Parathyroid adenoma (tissue), 2 donors: ENCODE data around the gene FMNL2.

ENCODE experiments used
- H2AFZ ChIP-seq: fragments of 300-600 bp; sonication (generic); one replicate; pipeline ENCODE4 v1.7.0; 2017; ENCODE audit warnings: antibody characterized with exemption, mild to moderate bottlenecking
- H3K27ac ChIP-seq: fragments of 300-600 bp; sonication (generic); one replicate; pipeline ENCODE4 v1.7.0; 2017
- H3K27me3 ChIP-seq: fragments of 300-600 bp; sonication (generic); one replicate; pipeline ENCODE4 v1.7.0; 2017; ENCODE audit warnings: low read length; ENCODE audit not compliant: control insufficient read depth, insufficient read depth
- H3K36me3 ChIP-seq: fragments of 300-600 bp; sonication (generic); one replicate; pipeline ENCODE4 v1.7.0; 2017; ENCODE audit warnings: low read length; ENCODE audit not compliant: control insufficient read depth, insufficient read depth
- H3K4me1 ChIP-seq: fragments of 300-600 bp; sonication (generic); one replicate; pipeline ENCODE4 v1.7.0; 2017; ENCODE audit warnings: control low read depth
- H3K4me2 ChIP-seq: fragments of 300-600 bp; sonication (generic); one replicate; pipeline ENCODE4 v1.7.0; 2017; ENCODE audit warnings: low read length
- H3K4me3 ChIP-seq: fragments of 300-600 bp; sonication (generic); one replicate; pipeline ENCODE4 v1.7.0; 2017; ENCODE audit warnings: low read depth, low read length
- H3K79me2 ChIP-seq: fragments of 300-600 bp; sonication (generic); one replicate; pipeline ENCODE4 v1.7.0; 2017; ENCODE audit warnings: control low read depth
- H3K9ac ChIP-seq: fragments of 300-600 bp; sonication (generic); one replicate; pipeline ENCODE4 v1.7.0; 2017; ENCODE audit warnings: mild to moderate bottlenecking
- H3K9me3 ChIP-seq: fragments of 300-600 bp; sonication (generic); one replicate; pipeline ENCODE4 v1.7.0; 2017; ENCODE audit warnings: low read length; ENCODE audit not compliant: control insufficient read depth
- TF ChIP-seq, protein P1 (sequence below): fragments of 300-600 bp; sonication (generic); IDR thresholded peaks from one replicate; pipeline ENCODE4 v1.7.0; 2017; ENCODE audit warnings: antibody characterized with exemption, mild to moderate bottlenecking
- donor health status: primary hyperparathyroidism.

The FMNL2 gene

DNA sequence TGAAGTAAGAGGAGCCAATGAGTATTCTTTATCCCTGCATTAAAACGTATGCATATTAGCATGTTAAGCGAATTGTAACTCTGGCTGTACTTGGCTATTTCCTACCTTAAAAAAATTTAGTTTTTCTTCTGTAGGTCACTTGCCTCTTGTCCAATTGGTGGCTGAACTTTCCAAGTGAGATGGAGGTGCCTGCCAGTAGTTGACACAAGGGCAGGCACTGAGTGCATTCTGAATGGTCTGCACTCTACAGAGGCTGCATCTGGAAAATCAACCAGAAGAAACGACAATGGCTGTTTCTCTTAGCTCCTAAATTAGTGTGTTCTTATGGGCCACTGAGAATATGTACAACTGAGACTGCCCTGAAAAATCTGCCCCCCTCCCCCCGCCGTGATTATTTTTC lies 221.5 kb downstream of the FMNL2 start:
- no peaks in the 10 kb centered on the region for H3K9me3 ChIP-seq
- H3K4me3 ChIP-seq: no peak overlapping the region
- peaks cover 9% of the 10 kb centered on the region for H3K4me1 ChIP-seq
- H3K27me3 ChIP-seq: no peaks in the 10 kb centered on the region
- H3K79me2 ChIP-seq: no peaks in the 10 kb centered on the region
- H3K36me3 ChIP-seq: no peaks in the 10 kb centered on the region
- H2AFZ ChIP-seq: no peak overlapping the region
- no peak overlapping the region for H3K27ac ChIP-seq
- no peak overlapping the region for H3K4me2 ChIP-seq
- no peak overlapping the region for H3K9ac ChIP-seq
- TF ChIP-seq, protein P1, sequence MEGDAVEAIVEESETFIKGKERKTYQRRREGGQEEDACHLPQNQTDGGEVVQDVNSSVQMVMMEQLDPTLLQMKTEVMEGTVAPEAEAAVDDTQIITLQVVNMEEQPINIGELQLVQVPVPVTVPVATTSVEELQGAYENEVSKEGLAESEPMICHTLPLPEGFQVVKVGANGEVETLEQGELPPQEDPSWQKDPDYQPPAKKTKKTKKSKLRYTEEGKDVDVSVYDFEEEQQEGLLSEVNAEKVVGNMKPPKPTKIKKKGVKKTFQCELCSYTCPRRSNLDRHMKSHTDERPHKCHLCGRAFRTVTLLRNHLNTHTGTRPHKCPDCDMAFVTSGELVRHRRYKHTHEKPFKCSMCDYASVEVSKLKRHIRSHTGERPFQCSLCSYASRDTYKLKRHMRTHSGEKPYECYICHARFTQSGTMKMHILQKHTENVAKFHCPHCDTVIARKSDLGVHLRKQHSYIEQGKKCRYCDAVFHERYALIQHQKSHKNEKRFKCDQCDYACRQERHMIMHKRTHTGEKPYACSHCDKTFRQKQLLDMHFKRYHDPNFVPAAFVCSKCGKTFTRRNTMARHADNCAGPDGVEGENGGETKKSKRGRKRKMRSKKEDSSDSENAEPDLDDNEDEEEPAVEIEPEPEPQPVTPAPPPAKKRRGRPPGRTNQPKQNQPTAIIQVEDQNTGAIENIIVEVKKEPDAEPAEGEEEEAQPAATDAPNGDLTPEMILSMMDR: no peak

DNA sequence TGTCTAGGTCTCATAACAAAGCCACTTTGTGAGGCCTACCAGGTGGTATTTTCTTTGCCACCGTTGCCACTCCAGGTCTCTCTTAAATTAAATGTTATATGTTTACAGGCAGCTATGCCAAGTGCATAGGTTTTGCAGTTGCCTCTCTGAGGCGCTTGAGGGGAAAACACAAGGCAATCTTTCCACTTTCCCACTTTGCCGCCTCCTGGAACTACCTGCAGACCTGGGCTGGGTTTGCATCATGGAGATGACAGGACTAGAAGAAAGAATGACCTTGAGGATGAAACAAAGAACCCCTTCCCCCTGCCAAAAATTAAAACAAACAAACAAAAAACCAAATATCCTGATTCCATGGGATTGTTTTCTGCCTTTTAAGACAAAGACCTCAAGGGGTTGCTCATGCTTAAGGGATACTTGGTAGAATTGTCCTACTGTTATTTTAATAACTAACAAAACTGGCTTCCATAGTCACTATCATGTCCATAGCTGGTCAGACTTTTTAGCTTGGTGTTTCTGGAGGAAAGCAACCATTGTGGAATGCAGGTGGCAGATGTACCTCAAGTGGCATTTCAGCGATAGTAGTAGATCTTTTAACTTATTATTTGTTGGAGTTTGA lies 222.4 kb downstream of the FMNL2 start:
- no peaks in the 10 kb centered on the region for H3K27me3 ChIP-seq
- peaks cover 12% of the 10 kb centered on the region for H3K4me1 ChIP-seq
- H3K27ac ChIP-seq: no peak overlapping the region
- no peaks in the 10 kb centered on the region for H3K79me2 ChIP-seq
- no peak overlapping the region for H2AFZ ChIP-seq
- H3K4me3 ChIP-seq: no peak overlapping the region
- H3K9ac ChIP-seq: no peak overlapping the region
- no peaks in the 10 kb centered on the region for H3K9me3 ChIP-seq
- TF ChIP-seq, protein P1: no peak
- no peaks in the 10 kb centered on the region for H3K36me3 ChIP-seq
- H3K4me2 ChIP-seq: no peak overlapping the region

DNA sequence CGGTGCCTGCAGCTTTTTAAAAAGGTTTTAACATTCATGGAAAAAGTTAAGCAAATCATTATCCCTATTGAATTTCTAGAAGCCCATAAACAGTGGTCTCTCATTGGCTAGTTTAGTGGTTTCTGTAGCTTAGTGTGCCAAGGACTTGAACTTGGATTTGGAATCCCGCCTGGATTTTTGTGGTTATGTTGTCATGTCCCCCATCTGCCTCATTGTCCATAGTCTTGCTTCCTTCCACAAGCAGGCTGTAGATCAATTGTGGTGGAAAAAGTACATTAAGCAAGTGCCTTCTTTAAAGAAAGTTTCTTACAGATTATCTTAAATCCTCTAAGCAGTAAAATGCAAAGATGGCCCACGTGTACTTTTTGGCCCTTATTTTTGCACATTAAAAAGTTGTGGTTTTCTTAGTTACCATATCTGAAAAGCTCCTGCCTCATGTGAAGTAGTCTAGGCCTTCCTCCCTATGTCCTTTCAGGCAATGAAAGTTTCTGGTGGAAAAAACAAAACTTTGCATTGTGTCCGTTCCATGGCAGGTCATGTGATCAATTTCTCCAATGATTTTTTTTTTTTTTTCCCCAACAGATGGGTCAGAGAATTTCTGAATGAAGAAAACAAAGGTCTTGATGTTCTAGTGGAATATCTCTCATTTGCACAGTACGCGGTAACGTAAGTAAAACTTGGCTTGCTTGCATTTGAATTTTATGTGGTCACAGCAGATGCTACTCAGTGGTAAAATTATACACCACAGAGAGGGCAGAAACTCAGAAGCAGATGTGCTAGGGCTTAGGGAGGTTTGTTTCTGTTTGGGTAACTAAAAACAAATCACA lies 223.4 kb downstream of the FMNL2 start:
- Histone ChIP-seq H3K4me1 (peaks cover 22% of the 10 kb centered on the region), H3K79me2 (no peaks in the 10 kb centered on the region), H3K4me2 (no peak overlapping the region), H3K27me3 (no peaks in the 10 kb centered on the region), H3K36me3 (no peaks in the 10 kb centered on the region), H3K27ac (no peak overlapping the region), H3K4me3 (no peak overlapping the region), H2AFZ (no peak overlapping the region), H3K9ac (no peak overlapping the region), H3K9me3 (no peaks in the 10 kb centered on the region)
- TF ChIP-seq, protein P1: no peak

DNA sequence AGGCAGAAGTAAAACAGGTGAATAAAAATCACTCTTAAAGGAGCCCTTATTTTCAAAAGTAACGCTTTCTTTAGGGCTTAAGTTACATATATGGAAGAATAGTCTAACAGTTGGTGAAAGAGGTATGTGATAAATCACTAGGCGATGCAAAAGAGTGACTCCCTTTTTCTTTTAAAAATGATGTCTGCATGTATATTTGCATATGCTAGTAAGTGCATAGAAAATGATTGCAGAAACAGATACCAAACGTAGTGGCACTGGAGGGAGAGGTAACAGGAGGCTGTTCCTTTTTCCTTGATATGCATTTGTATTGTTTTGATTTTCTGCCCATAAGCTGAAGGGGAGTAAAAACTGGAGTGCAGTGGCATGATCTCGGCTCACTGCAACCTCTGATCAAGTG lies 224.0 kb downstream of the FMNL2 start:
- Histone ChIP-seq H3K9ac (no peak overlapping the region), H3K27ac (no peak overlapping the region), H3K4me3 (no peak overlapping the region)

More for the DNA sequence above, 224.0 kb downstream of the FMNL2 start:
- H3K9me3 ChIP-seq: no peaks in the 10 kb centered on the region
- H3K27me3 ChIP-seq: no peaks in the 10 kb centered on the region
- TF ChIP-seq, protein P1: no peak
- H3K4me2 ChIP-seq: no peak overlapping the region
- no peaks in the 10 kb centered on the region for H3K36me3 ChIP-seq
- H2AFZ ChIP-seq: no peak overlapping the region
- peaks cover 29% of the 10 kb centered on the region for H3K4me1 ChIP-seq
- no peaks in the 10 kb centered on the region for H3K79me2 ChIP-seq
